GM10266 (cell line): ENCODE data around the gene TMEM41B.
A peak's percentile ranks its signal among the peaks of the same experiment; 100 is the strongest.
"Not testable (repeated sequence)": the region's sequence is repeated elsewhere in the genome, so short reads cannot be mapped to it uniquely, and the experiment has no call there.

Experiments
- DNase-seq: peaks from one replicate; pipeline ENCODE4 v3.0.0; 2012; ENCODE audit errors: extremely low spot score
- CTCF ChIP-seq: IDR thresholded peaks from 2 replicates; pipeline ENCODE4 v1.5.1; 2012; ENCODE audit warnings: mild to moderate bottlenecking, low read depth; ENCODE audit not compliant: control insufficient read depth, insufficient read depth; ENCODE audit errors: missing control alignments

The TMEM41B gene

DNA sequence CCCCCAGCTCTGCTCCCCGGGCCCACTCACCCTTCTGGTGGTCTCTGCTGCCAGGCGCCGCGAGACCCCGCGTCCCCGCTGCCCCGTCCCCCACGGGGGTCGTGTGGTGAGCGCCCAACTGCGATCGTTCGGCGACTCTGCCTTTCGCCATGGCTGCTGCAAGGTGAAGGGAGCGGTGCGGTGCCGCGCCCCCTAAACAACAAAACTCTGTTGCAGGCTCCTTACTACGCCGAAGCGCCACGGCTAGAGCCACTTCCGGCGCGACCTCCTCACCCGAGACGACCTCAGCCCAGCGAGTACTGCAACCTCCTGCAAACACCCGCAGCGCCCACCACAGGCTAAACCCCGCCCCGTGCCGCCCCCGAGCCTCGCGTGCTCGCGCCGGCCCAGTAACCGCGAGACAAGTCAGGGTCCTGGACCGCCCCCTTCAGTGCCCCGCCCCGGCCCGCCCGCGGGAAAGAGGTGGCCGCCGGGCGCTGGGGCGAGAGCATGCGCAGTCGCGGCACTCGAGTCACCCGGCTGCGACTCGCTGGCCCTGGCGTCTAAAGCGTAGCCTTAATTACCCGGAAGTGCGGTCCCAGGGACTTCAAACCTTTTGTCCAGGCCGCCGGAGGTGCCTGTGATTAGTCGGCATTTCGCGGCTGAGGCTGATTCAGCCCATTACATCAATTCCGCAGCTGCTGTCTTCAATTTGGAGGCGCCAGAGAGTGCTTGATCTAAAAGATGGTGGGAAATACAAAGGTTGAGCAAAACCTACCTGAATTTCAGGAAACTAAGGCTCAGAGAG is at the start of gene TMEM41B:
Gene TMEM41B, minus strand, starts transcription at position 303 of the 787 bp plus-strand sequence. Its CDS starts 152 bp downstream, at position 151.
- DNase-seq = peak; percentile 99
- no peak for TF ChIP-seq CTCF

DNA sequence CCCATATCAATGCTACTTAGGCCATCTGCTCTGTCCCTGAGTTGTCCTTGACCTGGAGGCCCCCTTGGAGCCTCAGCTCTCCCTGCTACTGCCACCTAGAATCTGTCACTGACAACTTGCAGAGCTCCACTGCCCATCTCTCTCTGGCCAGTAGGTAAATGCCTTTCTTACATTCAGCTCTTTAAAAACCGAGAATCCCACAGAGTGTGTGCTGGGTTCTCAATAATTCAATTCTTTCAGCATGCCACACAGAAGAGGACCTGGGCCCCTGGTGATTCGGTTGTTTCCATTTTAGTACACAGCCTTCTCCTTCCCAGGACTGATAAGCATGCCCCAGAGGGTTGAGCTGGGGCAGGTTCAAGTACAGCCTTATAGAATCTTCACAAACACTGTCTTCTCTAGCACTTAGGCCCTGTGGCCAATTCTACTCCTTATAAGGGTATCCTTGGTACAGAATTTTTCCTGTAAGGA is 48.0 kb upstream of the TMEM41B start:
- TF ChIP-seq CTCF = no peak
- no peak for DNase-seq

GRCh38 chr11:9360862-9361622 is 46.6 kb upstream of the TMEM41B start:
- DNase-seq = not testable (repeated sequence)

GRCh38 chr11:9357041-9357440 is 42.6 kb upstream of the TMEM41B start:
- no peak for TF ChIP-seq CTCF
- no peak for DNase-seq

GRCh38 chr11:9351321-9351881 is 37.0 kb upstream of the TMEM41B start:
- TF ChIP-seq CTCF = no peak
- DNase-seq = no peak

DNA sequence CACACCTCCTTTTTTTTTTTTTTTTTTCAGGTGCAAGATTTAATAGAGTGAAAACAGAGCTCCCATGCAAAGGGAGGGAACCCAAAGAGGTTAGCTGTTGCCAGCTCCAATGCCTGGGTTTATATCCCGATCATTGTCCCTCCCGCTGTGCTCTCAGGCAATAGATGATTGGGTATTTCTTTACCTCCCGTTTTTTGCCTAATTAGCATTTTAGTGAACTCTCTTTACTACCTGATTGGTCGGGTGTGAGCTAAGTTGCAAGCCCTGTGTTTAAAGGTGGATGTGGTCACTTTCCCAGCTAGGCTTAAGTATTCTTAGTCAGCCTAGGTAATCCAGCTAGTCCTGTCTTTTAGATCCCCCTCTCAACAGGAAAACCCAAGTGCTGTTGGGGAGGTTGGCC is 33.4 kb upstream of the TMEM41B start:
- not testable (repeated sequence) for DNase-seq

GRCh38 chr11:9347100-9347499 is 32.7 kb upstream of the TMEM41B start:
- TF ChIP-seq CTCF = no peak
- DNase-seq = no peak
